Trophoblast cell (in vitro differentiated cells and primary cell): ENCODE measurements around the gene RANBP17.

ENCODE experiments used
- DNase-seq, 2 donors: peaks; one replicate each; pipeline ENCODE4 v3.0.0-alpha.2; 2016
- H2AFZ ChIP-seq: 2 replicates; pipeline ENCODE4 v1.6.1; 2013; ENCODE audit warnings: low read length, moderate library complexity, mild to moderate bottlenecking; ENCODE audit not compliant: insufficient read depth, poor library complexity
- H2AK5ac ChIP-seq: 2 replicates; pipeline ENCODE4 v1.6.1; 2013; ENCODE audit warnings: mild to moderate bottlenecking, low read length
- H2BK120ac ChIP-seq: 2 replicates; pipeline ENCODE4 v1.6.1; 2013; ENCODE audit warnings: low read length, mild to moderate bottlenecking, moderate library complexity; ENCODE audit not compliant: insufficient read depth, poor library complexity
- H2BK12ac ChIP-seq: 2 replicates; pipeline ENCODE4 v1.6.1; 2013; ENCODE audit warnings: mild to moderate bottlenecking, low read length, moderate library complexity
- H2BK5ac ChIP-seq: 2 replicates; pipeline ENCODE4 v1.6.1; 2013; ENCODE audit warnings: low read length, low read depth, moderate library complexity, mild to moderate bottlenecking; ENCODE audit not compliant: poor library complexity
- H3K14ac ChIP-seq: 2 replicates; pipeline ENCODE4 v1.6.1; 2013; ENCODE audit warnings: mild to moderate bottlenecking, low read length
- H3K18ac ChIP-seq: 2 replicates; pipeline ENCODE4 v1.6.1; 2013; ENCODE audit warnings: mild to moderate bottlenecking, low read length
- H3K23ac ChIP-seq: 2 replicates; pipeline ENCODE4 v1.6.1; 2013; ENCODE audit warnings: low read length
- H3K27ac ChIP-seq: 2 replicates; pipeline ENCODE4 v1.5.1; 2013; ENCODE audit warnings: low read depth, mild to moderate bottlenecking, inconsistent platforms, low read length, moderate library complexity
- H3K27me3 ChIP-seq: 2 replicates; pipeline ENCODE4 v1.6.1; 2013; ENCODE audit warnings: inconsistent platforms, mild to moderate bottlenecking, low read length, moderate library complexity; ENCODE audit not compliant: insufficient read depth
- H3K36me3 ChIP-seq, 2 experiments: 1 replicate in 1 of 2; 2 replicates in 1 of 2; pipeline ENCODE4 v1.6.1; 2013; ENCODE audit warnings: low read length in 2 of 2, mild to moderate bottlenecking in 2 of 2, moderate library complexity in 1 of 2; ENCODE audit not compliant: insufficient read depth in 2 of 2, control insufficient read depth in 1 of 2
- H3K4ac ChIP-seq: 2 replicates; pipeline ENCODE4 v1.6.1; 2013; ENCODE audit warnings: low read depth, mild to moderate bottlenecking, low read length, moderate library complexity
- H3K4me1 ChIP-seq, 2 experiments: 1 replicate in 1 of 2; 2 replicates in 1 of 2; pipeline ENCODE4 v1.6.1; 2013; ENCODE audit warnings: low read length in 2 of 2, mild to moderate bottlenecking in 2 of 2, moderate library complexity in 1 of 2; ENCODE audit not compliant: insufficient read depth in 2 of 2, control insufficient read depth in 1 of 2
- H3K4me2 ChIP-seq: 2 replicates; pipeline ENCODE4 v1.6.1; 2013; ENCODE audit warnings: inconsistent platforms, mild to moderate bottlenecking, low read length, moderate library complexity
- H3K4me3 ChIP-seq: 2 replicates; pipeline ENCODE4 v1.5.1; 2013; ENCODE audit warnings: mild to moderate bottlenecking, low read depth, low read length, inconsistent platforms
- H3K79me1 ChIP-seq: one replicate; pipeline ENCODE4 v1.6.1; 2013; ENCODE audit warnings: low read length
- H3K79me2 ChIP-seq: 2 replicates; pipeline ENCODE4 v1.6.1; 2013; ENCODE audit warnings: low read length, mild to moderate bottlenecking; ENCODE audit not compliant: control insufficient read depth, insufficient read depth, poor library complexity
- H3K9ac ChIP-seq: 2 replicates; pipeline ENCODE4 v1.6.1; 2013; ENCODE audit warnings: mild to moderate bottlenecking, low read length
- H3K9me3 ChIP-seq: 2 replicates; pipeline ENCODE4 v1.6.1; 2013; ENCODE audit warnings: low read depth, mild to moderate bottlenecking, control low read depth, inconsistent platforms, low read length; ENCODE audit not compliant: insufficient read depth
- H4K12ac ChIP-seq: 2 replicates; pipeline ENCODE4 v1.6.1; 2013; ENCODE audit warnings: low read depth, mild to moderate bottlenecking, low read length, moderate library complexity
- H4K8ac ChIP-seq: 2 replicates; pipeline ENCODE4 v1.6.1; 2013; ENCODE audit warnings: low read depth, mild to moderate bottlenecking, low read length, moderate library complexity
- H4K91ac ChIP-seq: one replicate; pipeline ENCODE4 v1.6.1; 2013; ENCODE audit warnings: low read depth, mild to moderate bottlenecking, low read length, moderate library complexity
- WGBS: extraction: QIAGEN DNeasy Blood & Tissue Kit; methylation state at CpG from one replicate; pipeline ENCODE4 v1.1.7; 2013; ENCODE audit warnings: missing lambda C conversion rate; ENCODE audit not compliant: insufficient read length, insufficient coverage; ENCODE audit errors: extremely low coverage; 5-methylcytosine and 5-hydroxymethylcytosine counted together

RANBP17 gene

DNA sequence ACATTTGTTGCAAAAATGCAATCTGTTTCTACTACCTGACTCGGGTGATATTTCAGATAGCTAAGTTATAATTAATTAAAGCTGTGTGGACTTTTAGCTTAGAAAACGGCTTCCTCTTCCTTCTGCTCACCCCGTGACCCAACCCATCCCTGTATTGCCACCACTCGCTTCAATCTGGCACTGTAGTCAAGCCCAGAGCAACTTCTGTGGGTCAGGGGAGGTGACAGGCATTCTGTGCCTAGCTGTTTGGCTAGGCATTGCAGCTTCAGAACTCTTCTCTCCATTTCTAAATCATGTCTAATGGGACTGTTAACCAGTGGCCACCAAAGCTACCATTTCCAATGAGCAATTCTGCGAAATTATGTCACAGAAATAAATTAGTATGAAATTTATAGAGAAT is 267.5 kb downstream of the RANBP17 start:
- no peak overlapping the region for H3K14ac ChIP-seq
- no peaks in the 10 kb centered on the region for H3K79me2 ChIP-seq
- H2AK5ac ChIP-seq: no peak overlapping the region
- no peak overlapping the region for H2BK12ac ChIP-seq
- no peak overlapping the region for H3K4me3 ChIP-seq
- H3K27me3 ChIP-seq: no peaks in the 10 kb centered on the region
- H4K12ac ChIP-seq: no peak overlapping the region
- no peak overlapping the region for H3K18ac ChIP-seq
- H3K4me1 ChIP-seq: no peaks in the 10 kb centered on the region
- WGBS: no CpG with 5 or more reads among the region's 5 CpGs
- H3K23ac ChIP-seq: no peak overlapping the region
- no peak overlapping the region for H4K8ac ChIP-seq
- H3K4me2 ChIP-seq: no peak overlapping the region
- H3K79me1 ChIP-seq: no peaks in the 10 kb centered on the region
- H3K9ac ChIP-seq: no peak overlapping the region
- H3K36me3 ChIP-seq: no peaks in the 10 kb centered on the region
- H2AFZ ChIP-seq: no peak overlapping the region
- H3K4ac ChIP-seq: no peak overlapping the region
- H2BK120ac ChIP-seq: no peak overlapping the region
- DNase-seq: no peak
- H3K9me3 ChIP-seq: no peaks in the 10 kb centered on the region
- no peak overlapping the region for H3K27ac ChIP-seq
- H2BK5ac ChIP-seq: no peak overlapping the region
- no peak overlapping the region for H4K91ac ChIP-seq

DNA sequence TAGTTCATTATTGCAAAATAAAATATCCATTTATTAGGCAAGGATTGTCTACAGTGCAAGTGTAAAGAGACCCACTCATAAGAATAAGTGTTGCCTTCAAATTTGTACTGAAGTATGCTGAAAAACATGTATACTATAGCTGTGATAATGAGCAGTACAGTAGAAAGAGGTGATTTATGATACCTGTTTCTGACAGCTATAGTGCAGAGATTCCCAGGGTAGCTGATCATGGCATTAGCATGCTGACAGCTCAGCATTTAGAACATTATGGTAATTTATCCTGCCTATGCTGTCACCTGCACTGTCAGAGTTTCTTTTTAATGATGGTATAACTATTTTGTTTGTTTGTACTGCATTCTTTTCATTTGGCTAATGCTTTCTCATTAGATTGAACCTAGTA is 269.7 kb downstream of the RANBP17 start:
- H3K18ac ChIP-seq: no peak overlapping the region
- H3K36me3 ChIP-seq: no peaks in the 10 kb centered on the region
- H2AK5ac ChIP-seq: no peak overlapping the region
- H2AFZ ChIP-seq: no peak overlapping the region
- no peak overlapping the region for H4K91ac ChIP-seq
- DNase-seq: no peak
- H3K4me2 ChIP-seq: no peak overlapping the region
- H2BK12ac ChIP-seq: no peak overlapping the region
- no peak overlapping the region for H3K23ac ChIP-seq
- no peak overlapping the region for H3K4me3 ChIP-seq
- no peak overlapping the region for H3K4ac ChIP-seq
- H3K9ac ChIP-seq: no peak overlapping the region
- H3K14ac ChIP-seq: no peak overlapping the region
- no peaks in the 10 kb centered on the region for H3K79me2 ChIP-seq
- no peaks in the 10 kb centered on the region for H3K27me3 ChIP-seq
- H3K4me1 ChIP-seq: no peaks in the 10 kb centered on the region
- no peak overlapping the region for H4K12ac ChIP-seq
- H3K27ac ChIP-seq: no peak overlapping the region
- no peaks in the 10 kb centered on the region for H3K9me3 ChIP-seq
- no peaks in the 10 kb centered on the region for H3K79me1 ChIP-seq
- no peak overlapping the region for H4K8ac ChIP-seq
- no peak overlapping the region for H2BK5ac ChIP-seq
- no peak overlapping the region for H2BK120ac ChIP-seq

DNA sequence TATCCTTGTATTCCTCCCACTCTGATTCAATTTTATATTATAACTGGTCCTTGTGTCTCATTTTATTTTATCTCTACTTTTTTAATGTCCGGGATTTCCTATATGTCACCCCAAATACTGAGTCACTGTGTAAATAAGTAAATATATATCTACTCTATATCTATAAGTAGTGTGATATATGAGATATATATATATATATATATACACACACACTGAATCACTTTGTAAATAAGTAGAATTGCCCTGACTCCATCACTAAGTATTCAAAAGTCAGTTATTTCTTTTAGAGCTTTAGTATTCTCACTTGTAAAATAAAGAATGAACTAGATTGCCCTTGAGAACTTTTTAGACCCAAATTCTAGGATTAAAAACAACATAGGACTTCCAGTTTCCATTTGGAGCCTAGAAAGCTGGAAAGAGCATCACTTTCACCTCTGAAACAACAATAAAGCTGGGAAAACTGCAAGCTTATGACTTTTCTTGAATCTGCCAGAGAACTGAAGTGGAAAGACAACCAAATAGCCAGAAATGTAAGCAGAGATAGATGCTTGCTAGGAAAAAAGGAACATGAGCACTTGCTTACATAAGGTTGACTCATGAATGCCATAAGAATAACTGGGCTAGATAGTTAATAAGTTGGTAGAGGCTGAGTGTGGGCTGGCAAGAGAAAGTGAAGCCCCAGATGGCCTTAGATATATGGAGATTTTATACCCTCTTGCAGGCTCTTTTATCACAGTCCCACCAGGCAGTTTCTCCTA is 276.1 kb downstream of the RANBP17 start:
- H3K4ac ChIP-seq: no peak overlapping the region
- no peak overlapping the region for H2BK12ac ChIP-seq
- H3K4me2 ChIP-seq: no peak overlapping the region
- H2AK5ac ChIP-seq: no peak overlapping the region
- H3K14ac ChIP-seq: no peak overlapping the region
- H3K9ac ChIP-seq: no peak overlapping the region
- no peak overlapping the region for H2AFZ ChIP-seq
- H3K18ac ChIP-seq: no peak overlapping the region
- no peak overlapping the region for H3K27ac ChIP-seq
- no peak overlapping the region for H4K8ac ChIP-seq
- no peak overlapping the region for H4K12ac ChIP-seq
- no peak overlapping the region for H4K91ac ChIP-seq
- H3K9me3 ChIP-seq: no peaks in the 10 kb centered on the region
- no CpG with 5 or more reads among the region's 1 CpG for WGBS
- no peak overlapping the region for H2BK120ac ChIP-seq
- no peaks in the 10 kb centered on the region for H3K79me1 ChIP-seq
- no peaks in the 10 kb centered on the region for H3K4me1 ChIP-seq
- no peak overlapping the region for H3K23ac ChIP-seq
- no peaks in the 10 kb centered on the region for H3K36me3 ChIP-seq
- DNase-seq: no peak
- no peaks in the 10 kb centered on the region for H3K27me3 ChIP-seq
- H3K4me3 ChIP-seq: no peak overlapping the region
- H2BK5ac ChIP-seq: no peak overlapping the region
- H3K79me2 ChIP-seq: no peaks in the 10 kb centered on the region

DNA sequence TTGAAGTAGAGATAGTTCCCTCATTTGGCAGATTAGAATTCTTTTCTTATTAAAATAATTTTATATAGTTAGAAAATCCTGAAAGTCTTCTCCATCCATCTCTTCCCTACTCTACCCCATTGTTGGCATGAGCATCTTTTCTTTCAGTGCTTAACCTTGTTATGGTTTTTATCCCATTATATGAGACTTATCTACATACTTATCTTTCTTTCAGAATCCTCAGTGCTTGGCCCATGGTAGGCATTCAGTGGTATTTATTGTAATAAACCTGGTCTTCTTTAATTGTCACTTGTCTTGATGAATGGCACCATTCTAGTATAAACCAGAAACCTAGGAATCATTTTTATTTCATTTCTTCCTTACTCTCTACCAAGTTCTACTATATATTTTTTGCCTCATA is 277.4 kb downstream of the RANBP17 start:
- H3K4ac ChIP-seq: no peak overlapping the region
- no peaks in the 10 kb centered on the region for H3K36me3 ChIP-seq
- H3K14ac ChIP-seq: no peak overlapping the region
- H3K23ac ChIP-seq: no peak overlapping the region
- no peak overlapping the region for H3K4me3 ChIP-seq
- H3K27me3 ChIP-seq: no peaks in the 10 kb centered on the region
- H4K91ac ChIP-seq: no peak overlapping the region
- H3K79me1 ChIP-seq: no peaks in the 10 kb centered on the region
- H3K4me2 ChIP-seq: no peak overlapping the region
- no peak overlapping the region for H2BK5ac ChIP-seq
- no peak overlapping the region for H2BK120ac ChIP-seq
- H3K9ac ChIP-seq: no peak overlapping the region
- no peak overlapping the region for H4K12ac ChIP-seq
- H4K8ac ChIP-seq: no peak overlapping the region
- no peaks in the 10 kb centered on the region for H3K9me3 ChIP-seq
- no peak overlapping the region for H3K27ac ChIP-seq
- H3K4me1 ChIP-seq: no peaks in the 10 kb centered on the region
- DNase-seq: no peak
- H3K18ac ChIP-seq: no peak overlapping the region
- no peak overlapping the region for H2AK5ac ChIP-seq
- no peak overlapping the region for H2BK12ac ChIP-seq
- H3K79me2 ChIP-seq: no peaks in the 10 kb centered on the region
- no peak overlapping the region for H2AFZ ChIP-seq
